A549 (cell line): Measurements from ENCODE around the gene NTNG1. TPM values are rescaled to one million over a fixed set of nuclear protein-coding genes. Genes with fewer than 3 reads are reported as not detected.

ENCODE experiments used
- ATAC-seq, 2 experiments: fragments of 200-7000 bp in 1 of 2; fragments of >200 bp in 1 of 2; cut with Nextera tagmentation in 1 of 2; cut with Tn5 transposase in 1 of 2; 3 replicates each; pipeline versions ENCODE4 v1.8.0 to v1.9.1; 2018 to 2020; ENCODE audit warnings: mild to moderate bottlenecking in 1 of 2, moderate library complexity in 1 of 2
- CTCF ChIA-PET: fragments of 300-600 bp; sonication (Branson Sonifier 250); formaldehyde crosslinking; extraction: SDS; loops from one replicate; lab custom pipeline; 2021; ENCODE audit warnings: antibody characterized with exemption, inconsistent platforms; lab: Yijun Ruan, JAX
- POLR2A ChIA-PET: fragments of 350-600 bp; formaldehyde crosslinking; extraction: SDS; loops from one replicate; lab custom pipeline; 2021; ENCODE audit warnings: antibody characterized with exemption, inconsistent platforms; lab: Yijun Ruan, JAX
- DNase-seq, 2 experiments: peaks; one replicate each; pipeline versions ENCODE4 v3.0.0 to v3.0.0-alpha.2; 2011 to 2016; ENCODE audit warnings: low read depth in 1 of 2, low spot score in 1 of 2
- FAIRE-seq: peaks from 2 replicates; lab custom pipeline; 2011; peaks lifted over from hg19 to GRCh38; lab: Jason Lieb, UNC
- H3K27ac ChIP-seq, 2 experiments: fragments of >200 bp; sonication (Bioruptor Twin); formaldehyde crosslinking; 3 replicates each; pipeline ENCODE4 v1.5.1; 2016 to 2017
- H3K4me1 ChIP-seq: fragments of >200 bp; sonication (Bioruptor Twin); formaldehyde crosslinking; 3 replicates; pipeline ENCODE4 v1.6.1; 2016
- H3K4me2 ChIP-seq: fragments of >200 bp; sonication (Bioruptor Twin); formaldehyde crosslinking; 3 replicates; pipeline ENCODE4 v1.6.1; 2016
- H3K4me3 ChIP-seq: fragments of >200 bp; sonication (Bioruptor Twin); formaldehyde crosslinking; 3 replicates; pipeline ENCODE4 v1.5.1; 2016
- H3K9me3 ChIP-seq: fragments of >200 bp; sonication (Bioruptor Twin); formaldehyde crosslinking; 3 replicates; pipeline ENCODE4 v1.6.1; 2016
- CEBPB ChIP-seq, 2 experiments: fragments of >200 bp in 1 of 2; sonication (Bioruptor Twin) in 1 of 2; formaldehyde crosslinking in 1 of 2; IDR thresholded peaks; 2 replicates each; pipeline ENCODE4 v1.6.1; 2012 to 2016
- CHD4 ChIP-seq: fragments of 200-600 bp; sonication (generic); IDR thresholded peaks from 2 replicates; pipeline ENCODE4 v1.6.1; 2016; ENCODE audit warnings: antibody characterized with exemption, mild to moderate bottlenecking, borderline replicate concordance
- EHF ChIP-seq: fragments of 250-450 bp; sonication (Bioruptor Pico); IDR thresholded peaks from 2 replicates; pipeline ENCODE4 v1.5.0; 2020; ENCODE audit warnings: mild to moderate bottlenecking
- ESRRA ChIP-seq: fragments of 150-350 bp; IDR thresholded peaks from 2 replicates; pipeline ENCODE4 v1.6.1; 2014; ENCODE audit warnings: mild to moderate bottlenecking, low read length, borderline replicate concordance
- FOSL2 ChIP-seq, 2 experiments: fragments of 450-650 bp in 1 of 2; fragments of >200 bp in 1 of 2; sonication (Bioruptor Twin) in 1 of 2; formaldehyde crosslinking; IDR thresholded peaks; 2 replicates each; pipeline versions ENCODE4 v1.5.0 to v1.6.1; 2016 to 2020; ENCODE audit warnings: mild to moderate bottlenecking in 1 of 2, moderate library complexity in 1 of 2
- HDAC2 ChIP-seq: fragments of 200-600 bp; sonication (generic); IDR thresholded peaks from 2 replicates; pipeline ENCODE4 v1.6.1; 2016
- HOXB13 ChIP-seq: fragments of 250-450 bp; sonication (Bioruptor Pico); IDR thresholded peaks from 2 replicates; pipeline ENCODE4 v1.5.0; 2020; ENCODE audit warnings: low read depth, mild to moderate bottlenecking, moderate library complexity
- HOXB5 ChIP-seq: fragments of 250-450 bp; sonication (Bioruptor Pico); IDR thresholded peaks from 2 replicates; pipeline ENCODE4 v1.5.0; 2020; ENCODE audit warnings: mild to moderate bottlenecking, moderate library complexity
- MAFK ChIP-seq: fragments of 450-650 bp; IDR thresholded peaks from 2 replicates; pipeline ENCODE4 v1.6.1; 2014; ENCODE audit not compliant: partially characterized antibody
- MAZ ChIP-seq: fragments of 150-350 bp; IDR thresholded peaks from 2 replicates; pipeline ENCODE4 v1.6.1; 2014; ENCODE audit warnings: antibody characterized with exemption, low read depth, low read length, borderline replicate concordance
- MYC ChIP-seq: IDR thresholded peaks from 2 replicates; pipeline ENCODE4 v1.6.1; 2012; ENCODE audit warnings: mild to moderate bottlenecking, inconsistent platforms, low read length, improper control_type of control experiment, borderline replicate concordance
- NPAS2 ChIP-seq: fragments of 250-450 bp; sonication (Bioruptor Pico); IDR thresholded peaks from 2 replicates; pipeline ENCODE4 v1.8.0; 2022; ENCODE audit warnings: mild to moderate bottlenecking, moderate library complexity, borderline replicate concordance
- NR3C1 ChIP-seq: fragments of >200 bp; sonication (Bioruptor Twin); formaldehyde crosslinking; IDR thresholded peaks from 3 replicates; pipeline ENCODE4 v1.6.1; 2017
- RAD21 ChIP-seq, 2 experiments: fragments of >200 bp in 1 of 2; sonication (Bioruptor Twin) in 1 of 2; formaldehyde crosslinking in 1 of 2; IDR thresholded peaks in 1 of 2; conservative IDR thresholded peaks in 1 of 2; 2 replicates in 1 of 2; 3 replicates in 1 of 2; pipeline ENCODE4 v1.6.1; 2012 to 2018; ENCODE audit warnings: inconsistent platforms in 1 of 2
- RFX5 ChIP-seq: fragments of 450-650 bp; IDR thresholded peaks from 2 replicates; pipeline ENCODE4 v1.7.1; 2014; ENCODE audit warnings: antibody characterized with exemption, mild to moderate bottlenecking, moderate library complexity
- TFCP2L1 ChIP-seq: fragments of 250-450 bp; sonication (Bioruptor Pico); IDR thresholded peaks from 2 replicates; pipeline ENCODE4 v1.5.0; 2021; ENCODE audit warnings: mild to moderate bottlenecking
- TP53 ChIP-seq: fragments of 250-450 bp; sonication (Bioruptor Pico); IDR thresholded peaks from 2 replicates; pipeline ENCODE4 v1.5.0; 2021; ENCODE audit warnings: mild to moderate bottlenecking, moderate library complexity
- ZNF302 ChIP-seq: fragments of 250-450 bp; sonication (Bioruptor Pico); IDR thresholded peaks from 2 replicates; pipeline ENCODE4 v1.9.0; 2021; ENCODE audit warnings: inconsistent platforms, mild to moderate bottlenecking, moderate library complexity
- whole genome bisulfite sequencing: methylation state at CpG from one replicate; pipeline ENCODE4 v1.1.6; 2017; ENCODE audit errors: missing lambda C conversion rate; 5-methylcytosine and 5-hydroxymethylcytosine counted together
- polyA plus RNA-seq, 4 experiments: library from polyadenylated mRNA; depleted of rRNA in 3 of 4; stranded (reverse); fragments of >200 nt; fragmentation: RNase III in 1 of 4; extraction: RNeasy Plus Mini Kit Qiagen cat#74134 plus additional on column Dnase treatment in 1 of 4; gene quantifications; 2 replicates in 3 of 4; 3 replicates in 1 of 4; pipeline ENCODE4 v1.2.3, GENCODE V29; 2011 to 2017
- TF ChIP-seq, protein P1 (sequence below): fragments of >200 bp; sonication (Bioruptor Twin); formaldehyde crosslinking; IDR thresholded peaks from 2 replicates; pipeline ENCODE4 v1.6.1; 2016
- TF ChIP-seq, protein P2 (sequence below): IDR thresholded peaks from 2 replicates; pipeline ENCODE4 v1.6.1; 2012
- TF ChIP-seq, protein P3 (sequence below): fragments of 200-600 bp; sonication (generic); IDR thresholded peaks from 2 replicates; pipeline ENCODE4 v1.6.1; 2016; ENCODE audit warnings: antibody characterized with exemption, mild to moderate bottlenecking, moderate library complexity

The NTNG1 gene
- polyA plus RNA-seq, 2 of the 4 experiments (the other 2 are of a cell fraction) = not detected

- WGBS = 33% methylated on average over 3 of the region's 3 CpGs
- ChIA-PET POLR2A (no interaction called here), CTCF (no interaction called here)
- no peak for FAIRE-seq
- Histone ChIP-seq H3K27ac (no peak overlapping the region), H3K9me3 (no peaks in the 10 kb centered on the region), H3K4me3 (no peak overlapping the region), H3K4me1 (no peaks in the 10 kb centered on the region)
- ATAC-seq = no peak
- no peak for DNase-seq
- TF ChIP-seq EHF (CRISPR knock-in tag) (no peak), HDAC2 (no peak), RFX5 (no peak), ZNF302 (no peak), MAFK (no peak), CEBPB (IDR thresholded peaks at IDR 0.05) (no peak), NR3C1 (no peak), ESRRA (no peak), MYC (no peak), TP53 (CRISPR knock-in tag) (no peak), FOSL2 (IDR thresholded peaks at IDR 0.05) (no peak), FOSL2 (CRISPR knock-in tag; IDR thresholded peaks at IDR 0.05) (no peak), CHD4 (no peak), TFCP2L1 (CRISPR knock-in tag) (no peak), HOXB5 (CRISPR knock-in tag) (no peak), MAZ (no peak), HOXB13 (CRISPR knock-in tag) (no peak), NPAS2 (CRISPR knock-in tag) (no peak)
- TF ChIP-seq, protein P1, sequence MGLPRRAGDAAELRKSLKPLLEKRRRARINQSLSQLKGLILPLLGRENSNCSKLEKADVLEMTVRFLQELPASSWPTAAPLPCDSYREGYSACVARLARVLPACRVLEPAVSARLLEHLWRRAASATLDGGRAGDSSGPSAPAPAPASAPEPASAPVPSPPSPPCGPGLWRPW = no peak
- TF ChIP-seq, protein P2, sequence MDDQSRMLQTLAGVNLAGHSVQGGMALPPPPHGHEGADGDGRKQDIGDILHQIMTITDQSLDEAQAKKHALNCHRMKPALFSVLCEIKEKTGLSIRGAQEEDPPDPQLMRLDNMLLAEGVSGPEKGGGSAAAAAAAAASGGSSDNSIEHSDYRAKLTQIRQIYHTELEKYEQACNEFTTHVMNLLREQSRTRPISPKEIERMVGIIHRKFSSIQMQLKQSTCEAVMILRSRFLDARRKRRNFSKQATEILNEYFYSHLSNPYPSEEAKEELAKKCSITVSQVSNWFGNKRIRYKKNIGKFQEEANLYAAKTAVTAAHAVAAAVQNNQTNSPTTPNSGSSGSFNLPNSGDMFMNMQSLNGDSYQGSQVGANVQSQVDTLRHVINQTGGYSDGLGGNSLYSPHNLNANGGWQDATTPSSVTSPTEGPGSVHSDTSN = no peak
- TF ChIP-seq, all 56 proteins: peak for 0
- no peak overlapping the region for H3K4me2 ChIP-seq
These were observed 317.1 kb downstream of the NTNG1 start for GRCh38 chr1:107457989-107458388.

DNA sequence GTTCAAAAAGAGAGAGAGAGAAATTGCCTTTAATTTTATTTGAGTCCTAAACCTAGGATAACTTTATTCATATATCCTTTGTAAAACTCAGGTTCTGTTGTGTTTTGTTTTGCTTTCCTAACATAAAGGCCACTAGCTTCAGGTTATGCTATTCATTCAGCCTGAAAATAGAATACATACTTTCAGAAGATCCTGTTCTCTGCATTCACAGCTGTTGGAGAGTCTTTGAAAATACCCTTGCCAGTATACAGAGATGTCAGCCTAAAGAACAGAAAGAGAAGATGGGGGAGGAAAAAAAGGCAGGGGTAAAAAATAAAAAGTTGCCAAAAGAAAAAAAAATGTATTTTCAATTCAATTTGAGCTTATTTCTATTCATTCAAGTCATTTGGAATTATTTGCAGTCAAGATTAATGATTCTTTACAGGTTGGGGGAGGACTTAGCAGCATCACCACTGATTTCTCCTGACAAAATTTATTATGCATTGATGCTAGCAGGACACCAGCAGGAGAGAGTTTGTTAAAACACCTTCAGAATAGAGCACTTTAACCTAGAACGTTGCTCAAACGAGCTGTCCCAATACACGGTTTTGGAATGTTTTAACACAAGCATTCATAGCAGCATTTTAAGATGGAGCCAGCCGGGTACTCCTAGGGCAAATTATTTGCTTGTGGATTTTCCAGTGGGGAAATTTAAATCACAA is 318.5 kb downstream of the NTNG1 start:
- Histone ChIP-seq H3K4me2 (no peak overlapping the region), H3K4me1 (no peaks in the 10 kb centered on the region), H3K4me3 (no peak overlapping the region), H3K27ac (no peak overlapping the region), H3K9me3 (no peaks in the 10 kb centered on the region)
- no peak for FAIRE-seq
- no peak for ATAC-seq
- ChIA-PET CTCF (no interaction called here), POLR2A (no interaction called here)
- TF ChIP-seq, protein P3, sequence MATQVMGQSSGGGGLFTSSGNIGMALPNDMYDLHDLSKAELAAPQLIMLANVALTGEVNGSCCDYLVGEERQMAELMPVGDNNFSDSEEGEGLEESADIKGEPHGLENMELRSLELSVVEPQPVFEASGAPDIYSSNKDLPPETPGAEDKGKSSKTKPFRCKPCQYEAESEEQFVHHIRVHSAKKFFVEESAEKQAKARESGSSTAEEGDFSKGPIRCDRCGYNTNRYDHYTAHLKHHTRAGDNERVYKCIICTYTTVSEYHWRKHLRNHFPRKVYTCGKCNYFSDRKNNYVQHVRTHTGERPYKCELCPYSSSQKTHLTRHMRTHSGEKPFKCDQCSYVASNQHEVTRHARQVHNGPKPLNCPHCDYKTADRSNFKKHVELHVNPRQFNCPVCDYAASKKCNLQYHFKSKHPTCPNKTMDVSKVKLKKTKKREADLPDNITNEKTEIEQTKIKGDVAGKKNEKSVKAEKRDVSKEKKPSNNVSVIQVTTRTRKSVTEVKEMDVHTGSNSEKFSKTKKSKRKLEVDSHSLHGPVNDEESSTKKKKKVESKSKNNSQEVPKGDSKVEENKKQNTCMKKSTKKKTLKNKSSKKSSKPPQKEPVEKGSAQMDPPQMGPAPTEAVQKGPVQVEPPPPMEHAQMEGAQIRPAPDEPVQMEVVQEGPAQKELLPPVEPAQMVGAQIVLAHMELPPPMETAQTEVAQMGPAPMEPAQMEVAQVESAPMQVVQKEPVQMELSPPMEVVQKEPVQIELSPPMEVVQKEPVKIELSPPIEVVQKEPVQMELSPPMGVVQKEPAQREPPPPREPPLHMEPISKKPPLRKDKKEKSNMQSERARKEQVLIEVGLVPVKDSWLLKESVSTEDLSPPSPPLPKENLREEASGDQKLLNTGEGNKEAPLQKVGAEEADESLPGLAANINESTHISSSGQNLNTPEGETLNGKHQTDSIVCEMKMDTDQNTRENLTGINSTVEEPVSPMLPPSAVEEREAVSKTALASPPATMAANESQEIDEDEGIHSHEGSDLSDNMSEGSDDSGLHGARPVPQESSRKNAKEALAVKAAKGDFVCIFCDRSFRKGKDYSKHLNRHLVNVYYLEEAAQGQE = no peak
- no peak for TF ChIP-seq RAD21 (conservative IDR thresholded peaks at IDR 0.05 in 1 of 2, IDR thresholded peaks at IDR 0.05 in 1 of 2)
- TF ChIP-seq, protein P1 = no peak
- DNase-seq = no peak
- WGBS = 22% methylated on average over 4 of the region's 4 CpGs
